OCI-LY7 (cell line): ENCODE data around the gene IL4. TPM values are rescaled to one million over a fixed set of nuclear protein-coding genes. Genes with fewer than 3 reads are reported as not detected.

ENCODE experiments used
- BruUV-seq: library from RNA; stranded (reverse); fragments of 400-500 nt; replicated peaks from 2 replicates; lab custom pipeline; 2021; lab: Mats Ljungman, UMichigan
- CTCF ChIA-PET: fragments of 300-600 bp; sonication (Branson Sonifier 250); formaldehyde crosslinking; loops from one replicate; lab custom pipeline; 2022; ENCODE audit warnings: antibody characterized with exemption; ENCODE audit not compliant: unreplicated experiment; lab: Charles Lee
- POLR2A ChIA-PET: fragments of 300-600 bp; sonication (Branson Sonifier 250); formaldehyde crosslinking; loops from one replicate; lab custom pipeline; 2022; ENCODE audit warnings: antibody characterized with exemption; lab: Charles Lee
- DNase-seq: peaks from one replicate; pipeline ENCODE4 v3.0.0-alpha.2; 2015; ENCODE audit warnings: low spot score
- H2AFZ ChIP-seq: fragments of 200-600 bp; sonication (generic), shearing (Covaris generic); 2 replicates; pipeline ENCODE4 v1.6.1; 2014; ENCODE audit warnings: mild to moderate bottlenecking, antibody characterized with exemption, low read length, moderate library complexity
- H3K27ac ChIP-seq: fragments of 200-600 bp; sonication (generic); 2 replicates; pipeline ENCODE4 v1.5.1; 2014; ENCODE audit warnings: mixed run types, low read depth, mild to moderate bottlenecking, moderate library complexity, low read length, inconsistent platforms; ENCODE audit not compliant: poor library complexity, severe bottlenecking
- H3K36me3 ChIP-seq: fragments of 200-600 bp; sonication (generic); 2 replicates; pipeline ENCODE4 v1.6.1; 2014; ENCODE audit warnings: mild to moderate bottlenecking, antibody characterized with exemption, low read length, moderate library complexity, mixed read lengths; ENCODE audit not compliant: insufficient read depth
- H3K4me1 ChIP-seq: fragments of 200-600 bp; sonication (generic); 2 replicates; pipeline ENCODE4 v1.5.1; 2014; ENCODE audit warnings: mild to moderate bottlenecking, low read length; ENCODE audit not compliant: insufficient read depth, poor library complexity, severe bottlenecking
- H3K4me2 ChIP-seq: fragments of 200-600 bp; sonication (generic); 2 replicates; pipeline ENCODE4 v1.6.1; 2014; ENCODE audit warnings: mild to moderate bottlenecking, low read length
- H3K4me3 ChIP-seq: fragments of 200-600 bp; sonication (generic); 2 replicates; pipeline ENCODE4 v1.5.1; 2014; ENCODE audit warnings: mild to moderate bottlenecking, low read depth, low read length; ENCODE audit not compliant: poor library complexity, severe bottlenecking
- H3K79me2 ChIP-seq: fragments of 200-600 bp; sonication (generic); 2 replicates; pipeline ENCODE4 v1.6.1; 2016; ENCODE audit warnings: low read depth, mild to moderate bottlenecking, low read length, moderate library complexity, mixed read lengths; ENCODE audit not compliant: insufficient read depth
- H3K9me2 ChIP-seq: fragments of 200-600 bp; sonication (generic); 2 replicates; pipeline ENCODE4 v1.6.1; 2016; ENCODE audit warnings: mild to moderate bottlenecking, low read length, mixed read lengths; ENCODE audit not compliant: insufficient read depth
- H3K9me3 ChIP-seq: fragments of 200-600 bp; sonication (generic); 2 replicates; pipeline ENCODE4 v1.6.1; 2014; ENCODE audit warnings: mild to moderate bottlenecking, mixed run types, low read length, mixed read lengths
- H4K20me1 ChIP-seq: fragments of 200-600 bp; sonication (generic); 2 replicates; pipeline ENCODE4 v1.6.1; 2014; ENCODE audit warnings: mild to moderate bottlenecking, antibody characterized with exemption, low read length, moderate library complexity, mixed read lengths; ENCODE audit not compliant: insufficient read depth
- CTCF ChIP-seq: fragments of 200-600 bp; sonication (generic); conservative IDR thresholded peaks from 2 replicates; pipeline ENCODE4 v1.5.1; 2014; ENCODE audit warnings: mild to moderate bottlenecking, antibody characterized with exemption, low read length, moderate library complexity, mixed read lengths
- EZH2phosphoT487 ChIP-seq: fragments of 200-600 bp; sonication (generic); IDR thresholded peaks from 2 replicates; pipeline ENCODE4 v1.6.1; 2018; ENCODE audit warnings: low read depth, borderline replicate concordance, mild to moderate bottlenecking, mixed run types, antibody characterized with exemption, low read length, moderate library complexity, mixed read lengths
- intact Hi-C: fragments of 100-400 bp; cut with micrococcal nuclease; formaldehyde crosslinking; loops from one replicate; pipeline ENCODE4 v1.10.0; 2022; ENCODE audit not compliant: unreplicated experiment
- total RNA-seq, 2 experiments: library from RNA; depleted of rRNA in 1 of 2; stranded (reverse); fragments of >200 nt in 1 of 2; shearing (Covaris generic) in 1 of 2; gene quantifications; 2 replicates each; pipeline ENCODE4 v1.2.3, GENCODE V29; 2014 to 2022

The IL4 gene
- total RNA-seq, 2 experiments from 2014 or later, result not detected

- H3K4me1 ChIP-seq, result no peaks in the 10 kb centered on the region
- intact Hi-C loops, result no loop called here
- H3K79me2 ChIP-seq, result no peaks in the 10 kb centered on the region
- CTCF ChIA-PET, result no interaction called here
- H4K20me1 ChIP-seq, result no peaks in the 10 kb centered on the region
- no peaks in the 10 kb centered on the region for H3K36me3 ChIP-seq
- DNase-seq, result no peak
- H3K9me2 ChIP-seq, result no peaks in the 10 kb centered on the region
- no peak overlapping the region for H2AFZ ChIP-seq
- no TSS peak for BruUV-seq
- H3K4me2 ChIP-seq, result no peak overlapping the region
- no peak overlapping the region for H3K4me3 ChIP-seq
- POLR2A ChIA-PET, result no interaction called here
- no peak for TF ChIP-seq EZH2phosphoT487
- TF ChIP-seq CTCF, result no peak
- no peak overlapping the region for H3K27ac ChIP-seq
- H3K9me3 ChIP-seq, result no peaks in the 10 kb centered on the region
These were observed 18.8 kb downstream of the IL4 start for GRCh38 chr5:132692632-132692967.

GRCh38 chr5:132695956-132696355, 22.2 kb downstream of the IL4 start:
- TF ChIP-seq CTCF (no peak), EZH2phosphoT487 (no peak)
- Histone ChIP-seq H3K79me2 (no peaks in the 10 kb centered on the region), H2AFZ (no peak overlapping the region), H3K9me3 (no peaks in the 10 kb centered on the region), H3K4me1 (no peaks in the 10 kb centered on the region), H3K4me2 (no peak overlapping the region), H3K36me3 (peaks cover 15% of the 10 kb centered on the region), H3K4me3 (no peak overlapping the region), H4K20me1 (no peaks in the 10 kb centered on the region), H3K27ac (no peak overlapping the region), H3K9me2 (no peaks in the 10 kb centered on the region)
- ChIA-PET CTCF (no interaction called here), POLR2A (interaction anchor here (1.4 to 1.6 kb wide), 3 partner anchors 14 to 41 kb away, joined by 3 to 4 read pairs (median 3); partner anchors contain the start of genes IL4 and KIF3A)
- BruUV-seq, result no TSS peak
- DNase-seq, result no peak
- intact Hi-C loops, result no loop called here

GRCh38 chr5:132704875-132705274, 31.1 kb downstream of the IL4 start:
- H3K4me2 ChIP-seq, result no peak overlapping the region
- POLR2A ChIA-PET, result interaction anchor here (1.1 kb wide), 1 partner anchor 36 kb away, joined by 3 read pairs; no protein-coding TSS in a partner anchor
- intact Hi-C loops, result loop anchor here (5.0 kb wide), 1 partner anchor 178 kb away; no protein-coding TSS in a partner anchor

More at GRCh38 chr5:132704875-132705274, 31.1 kb downstream of the IL4 start:
- TF ChIP-seq CTCF (no peak), EZH2phosphoT487 (no peak)
- CTCF ChIA-PET, result no interaction called here
- no peaks in the 10 kb centered on the region for H3K9me3 ChIP-seq
- BruUV-seq, result no TSS peak
- H3K79me2 ChIP-seq, result no peaks in the 10 kb centered on the region
- H2AFZ ChIP-seq, result no peak overlapping the region
- no peaks in the 10 kb centered on the region for H3K9me2 ChIP-seq
- H3K4me3 ChIP-seq, result no peak overlapping the region
- H3K4me1 ChIP-seq, result no peaks in the 10 kb centered on the region
- peaks cover 17% of the 10 kb centered on the region for H3K36me3 ChIP-seq
- H3K27ac ChIP-seq, result no peak overlapping the region
- H4K20me1 ChIP-seq, result no peaks in the 10 kb centered on the region
- no peak for DNase-seq
